CD4-positive, CD25-positive, alpha-beta regulatory T cell (primary cell): Measurements from ENCODE around the gene CNTNAP2. TPM values are rescaled to one million over a fixed set of nuclear protein-coding genes. Genes with fewer than 3 reads are reported as not detected.

Experiments
- ATAC-seq, 2 donors: fragments of 150-1000 bp; cut with Tn5 transposase; one replicate each; pipeline ENCODE4 v1.10.0; 2021; ENCODE audit warnings: low read depth in 2 of 2, moderate number of reproducible peaks in 2 of 2, moderate library complexity in 1 of 2
- DNase-seq, 3 donors: peaks; one replicate each; pipeline versions ENCODE4 v3.0.0 to v3.0.0-alpha.2; 2012 to 2022; ENCODE audit warnings: mixed read lengths in 1 of 3
- H3K27ac ChIP-seq: one replicate; pipeline ENCODE4 v1.7.0; 2013; ENCODE audit warnings: mild to moderate bottlenecking, low read length; ENCODE audit not compliant: insufficient read depth, poor library complexity, severe bottlenecking
- H3K27me3 ChIP-seq: one replicate; pipeline ENCODE4 v1.7.0; 2013; ENCODE audit warnings: low read length; ENCODE audit not compliant: control insufficient read depth, insufficient read depth
- H3K36me3 ChIP-seq: one replicate; pipeline ENCODE4 v1.7.0; 2013; ENCODE audit warnings: mild to moderate bottlenecking, low read length, moderate library complexity; ENCODE audit not compliant: control insufficient read depth, insufficient read depth
- H3K4me1 ChIP-seq: 2 replicates; pipeline ENCODE4 v1.7.0; 2013; ENCODE audit warnings: mild to moderate bottlenecking, low read length; ENCODE audit not compliant: insufficient read depth, control insufficient read depth, poor library complexity, severe bottlenecking
- H3K4me3 ChIP-seq: one replicate; pipeline ENCODE4 v1.7.0; 2013; ENCODE audit warnings: low read depth, mild to moderate bottlenecking, low read length, moderate library complexity
- H3K9me3 ChIP-seq, 2 experiments: 1 replicate in 1 of 2; 2 replicates in 1 of 2; pipeline ENCODE4 v1.7.0; 2013; ENCODE audit warnings: low read length in 2 of 2, mild to moderate bottlenecking in 1 of 2, moderate library complexity in 1 of 2; ENCODE audit not compliant: control insufficient read depth in 2 of 2
- H3K27ac Mint-ChIP-seq, 3 donors: one replicate each; pipeline ENCODE4 v1.8.0; 2020 to 2022; ENCODE audit warnings: mild to moderate bottlenecking in 3 of 3, mixed read lengths in 3 of 3, moderate library complexity in 2 of 3
- H3K27me3 Mint-ChIP-seq: one replicate; pipeline ENCODE4 v1.8.0; 2022; ENCODE audit warnings: mild to moderate bottlenecking, mixed read lengths
- H3K36me3 Mint-ChIP-seq: one replicate; pipeline ENCODE4 v1.8.0; 2020; ENCODE audit warnings: mixed read lengths
- H3K4me1 Mint-ChIP-seq, 4 donors: one replicate each; pipeline ENCODE4 v1.8.0; 2020 to 2022; ENCODE audit warnings: mixed read lengths in 4 of 4, mild to moderate bottlenecking in 1 of 4
- H3K4me3 Mint-ChIP-seq, 4 donors: one replicate each; pipeline ENCODE4 v1.8.0; 2020 to 2022; ENCODE audit warnings: mild to moderate bottlenecking in 4 of 4, mixed read lengths in 4 of 4, moderate library complexity in 3 of 4
- H3K9me3 Mint-ChIP-seq, 7 donors: one replicate each; pipeline ENCODE4 v1.8.0; 2020 to 2022; ENCODE audit warnings: mixed read lengths in 7 of 7, mild to moderate bottlenecking in 3 of 7, moderate library complexity in 2 of 7
- polyA plus RNA-seq, 4 donors: library from polyadenylated mRNA; unstranded; fragments of 300-500 nt; fragmentation: Illumina TruSeq; gene quantifications; one replicate each; pipeline ENCODE4 v1.2.3, GENCODE V29; 2021
- total RNA-seq: library from RNA; stranded (reverse); gene quantifications from one replicate; pipeline ENCODE4 v1.2.3, GENCODE V29; 2022

The CNTNAP2 gene
- total and polyA plus RNA-seq, 5 donors from 2014 or later = 0.02 to 0.15 TPM; not detected in 3

DNA sequence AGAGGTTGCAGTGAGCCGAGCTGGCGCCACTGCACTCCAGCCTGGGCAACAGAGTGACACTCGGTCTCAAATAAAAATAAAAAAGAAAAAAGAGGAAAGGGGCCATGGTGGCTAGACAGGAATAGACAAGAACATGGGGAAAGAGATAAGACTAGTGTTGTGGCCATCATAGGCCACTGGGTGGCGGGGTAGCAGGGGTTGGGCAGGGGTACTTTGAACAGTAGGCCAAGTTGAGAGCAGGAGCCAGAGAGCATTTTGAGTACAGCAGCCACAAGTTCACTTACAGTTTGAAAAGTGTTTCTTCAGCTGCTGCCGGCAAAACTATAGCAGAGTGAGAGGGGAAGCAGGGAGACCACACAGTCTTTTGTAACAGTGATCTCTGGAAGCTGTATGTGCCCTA, 656.0 kb downstream of the CNTNAP2 start:
- Mint-ChIP-seq H3K27me3 (no peaks in the 10 kb centered on the region), H3K27ac (no peak overlapping the region), H3K4me3 (no peak overlapping the region), H3K9me3 (peaks cover 0 to 24% (median 6%) of the 10 kb centered on the region in 7 donors), H3K4me1 (no peaks in the 10 kb centered on the region), H3K36me3 (no peaks in the 10 kb centered on the region)
- H3K36me3 ChIP-seq = no peaks in the 10 kb centered on the region
- no peaks in the 10 kb centered on the region for H3K27me3 ChIP-seq
- no peaks in the 10 kb centered on the region for H3K9me3 ChIP-seq
- no peak overlapping the region for H3K4me3 ChIP-seq
- ATAC-seq = no peak
- H3K27ac ChIP-seq = no peak overlapping the region
- DNase-seq = no peak
- no peaks in the 10 kb centered on the region for H3K4me1 ChIP-seq

GRCh38 chr7:146773506-146773905, 656.9 kb downstream of the CNTNAP2 start:
- no peaks in the 10 kb centered on the region for H3K4me1 Mint-ChIP-seq
- ATAC-seq = no peak

DNA sequence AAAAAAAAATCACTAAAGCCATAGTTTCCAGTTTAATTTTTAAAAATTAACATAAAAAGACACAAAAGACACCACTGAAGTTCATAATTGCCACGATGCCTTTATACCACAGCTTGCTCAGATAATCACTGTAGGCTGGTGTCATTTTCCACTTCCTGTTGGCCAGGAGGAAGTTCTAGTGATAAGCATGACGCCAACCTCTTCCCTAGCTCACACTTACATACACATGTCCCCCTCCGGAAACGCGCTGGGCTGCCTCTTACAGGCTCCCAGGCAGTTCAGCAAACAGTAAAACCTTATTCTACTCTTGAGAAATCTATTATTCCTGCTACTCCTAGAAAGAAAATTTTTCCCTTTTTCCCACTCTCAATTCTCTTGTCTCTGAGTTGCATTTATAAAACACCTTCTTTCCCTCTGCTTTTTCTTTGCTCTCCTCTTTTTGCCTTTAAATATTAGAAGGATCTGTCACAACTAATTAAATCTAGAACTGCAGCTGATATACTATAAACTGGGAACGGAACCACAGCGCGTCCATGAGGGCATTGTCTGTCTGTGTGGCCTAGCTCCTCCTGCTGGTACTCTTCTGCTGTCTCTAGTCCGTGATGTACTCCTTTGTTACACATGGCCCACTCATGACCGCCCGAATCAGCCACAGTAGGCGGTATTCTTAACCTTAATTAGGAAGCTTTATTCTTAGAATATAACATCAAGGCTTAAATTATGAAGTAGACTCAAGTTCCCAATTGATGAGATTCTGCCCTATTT, 664.9 kb downstream of the CNTNAP2 start:
- H3K27me3 ChIP-seq = no peaks in the 10 kb centered on the region
- H3K4me1 ChIP-seq = no peaks in the 10 kb centered on the region
- H3K36me3 Mint-ChIP-seq = no peaks in the 10 kb centered on the region
- no peaks in the 10 kb centered on the region for H3K4me1 Mint-ChIP-seq
- H3K9me3 ChIP-seq = peaks cover 2 to 5% of the 10 kb centered on the region in 2 experiments
- no peaks in the 10 kb centered on the region for H3K36me3 ChIP-seq
- H3K27me3 Mint-ChIP-seq = no peaks in the 10 kb centered on the region
- no peak overlapping the region for H3K27ac Mint-ChIP-seq
- H3K4me3 Mint-ChIP-seq = no peak overlapping the region
- H3K9me3 Mint-ChIP-seq = peaks cover 2 to 18% (median 7%) of the 10 kb centered on the region in 7 donors
- DNase-seq (no peak), ATAC-seq (no peak)
- H3K27ac ChIP-seq = no peak overlapping the region
- H3K4me3 ChIP-seq = no peak overlapping the region

More at GRCh38 chr7:146773506-146773905, 656.9 kb downstream of the CNTNAP2 start:
- H3K4me3 Mint-ChIP-seq = no peak overlapping the region
- H3K9me3 ChIP-seq = peaks cover 0 to 1% of the 10 kb centered on the region in 2 experiments
- no peak for DNase-seq
- no peak overlapping the region for H3K4me3 ChIP-seq
- no peaks in the 10 kb centered on the region for H3K27me3 Mint-ChIP-seq
- no peaks in the 10 kb centered on the region for H3K36me3 ChIP-seq
- H3K36me3 Mint-ChIP-seq = no peaks in the 10 kb centered on the region
- H3K27me3 ChIP-seq = no peaks in the 10 kb centered on the region
- H3K4me1 ChIP-seq = no peaks in the 10 kb centered on the region
- H3K27ac ChIP-seq = no peak overlapping the region
- H3K9me3 Mint-ChIP-seq = peaks cover 0 to 27% (median 6%) of the 10 kb centered on the region in 7 donors
- H3K27ac Mint-ChIP-seq = no peak overlapping the region

DNA sequence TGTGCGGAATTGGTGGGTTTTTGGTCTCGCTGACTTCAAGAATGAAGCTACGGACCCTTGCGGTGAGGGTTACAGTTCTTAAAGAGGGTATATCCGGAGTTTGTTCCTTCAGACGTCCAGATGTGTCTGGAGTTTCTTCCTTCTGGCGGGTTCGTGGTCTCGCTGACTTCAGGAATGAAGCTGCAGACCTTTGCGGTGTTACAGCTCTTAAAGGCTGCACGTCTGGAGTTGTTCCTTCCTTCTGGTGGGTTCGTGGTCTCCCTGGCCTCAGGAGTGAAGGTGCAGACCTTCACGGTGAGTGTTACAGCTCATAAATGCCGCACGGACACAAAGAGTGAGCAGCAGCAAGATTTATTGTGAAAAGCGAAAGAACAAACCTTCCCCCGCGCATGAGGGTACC, 670.7 kb downstream of the CNTNAP2 start:
- Histone ChIP-seq H3K36me3 (no peaks in the 10 kb centered on the region), H3K9me3 (peaks cover 2 to 11% of the 10 kb centered on the region in 2 experiments), H3K4me1 (no peaks in the 10 kb centered on the region), H3K27ac (no peak overlapping the region), H3K27me3 (no peaks in the 10 kb centered on the region), H3K4me3 (no peak overlapping the region)
- no peak overlapping the region for H3K27ac Mint-ChIP-seq
- no peaks in the 10 kb centered on the region for H3K27me3 Mint-ChIP-seq
- no peak overlapping the region for H3K4me3 Mint-ChIP-seq
- H3K4me1 Mint-ChIP-seq = no peaks in the 10 kb centered on the region
- DNase-seq (no peak), ATAC-seq (no peak)
- H3K9me3 Mint-ChIP-seq = peaks cover 2 to 12% (median 8%) of the 10 kb centered on the region in 7 donors
- no peaks in the 10 kb centered on the region for H3K36me3 Mint-ChIP-seq

- Mint-ChIP-seq H3K4me3 (no peak overlapping the region), H3K36me3 (no peaks in the 10 kb centered on the region), H3K27me3 (no peaks in the 10 kb centered on the region), H3K9me3 (peaks cover 2 to 12% (median 8%) of the 10 kb centered on the region in 7 donors), H3K4me1 (no peaks in the 10 kb centered on the region), H3K27ac (no peak overlapping the region)
- Histone ChIP-seq H3K27ac (no peak overlapping the region), H3K36me3 (no peaks in the 10 kb centered on the region), H3K4me1 (no peaks in the 10 kb centered on the region), H3K9me3 (peaks cover 2 to 7% of the 10 kb centered on the region in 2 experiments), H3K27me3 (no peaks in the 10 kb centered on the region), H3K4me3 (no peak overlapping the region)
- DNase-seq (no peak), ATAC-seq (no peak)
Observed at GRCh38 chr7:146788008-146788407, 671.4 kb downstream of the CNTNAP2 start.

- Histone ChIP-seq H3K27ac (no peak overlapping the region), H3K36me3 (no peaks in the 10 kb centered on the region), H3K9me3 (peaks cover 6 to 13% of the 10 kb centered on the region in 2 experiments), H3K27me3 (no peaks in the 10 kb centered on the region), H3K4me3 (no peak overlapping the region), H3K4me1 (no peaks in the 10 kb centered on the region)
- peaks cover 2 to 31% (median 9%) of the 10 kb centered on the region in 7 donors for H3K9me3 Mint-ChIP-seq
- H3K27me3 Mint-ChIP-seq = no peaks in the 10 kb centered on the region
- no peak overlapping the region for H3K4me3 Mint-ChIP-seq
- H3K36me3 Mint-ChIP-seq = no peaks in the 10 kb centered on the region
- DNase-seq = no peak
- H3K4me1 Mint-ChIP-seq = no peaks in the 10 kb centered on the region
- H3K27ac Mint-ChIP-seq = no peak overlapping the region
- no peak for ATAC-seq
Observed at GRCh38 chr7:146791344-146792285, 675.0 kb downstream of the CNTNAP2 start.

DNA sequence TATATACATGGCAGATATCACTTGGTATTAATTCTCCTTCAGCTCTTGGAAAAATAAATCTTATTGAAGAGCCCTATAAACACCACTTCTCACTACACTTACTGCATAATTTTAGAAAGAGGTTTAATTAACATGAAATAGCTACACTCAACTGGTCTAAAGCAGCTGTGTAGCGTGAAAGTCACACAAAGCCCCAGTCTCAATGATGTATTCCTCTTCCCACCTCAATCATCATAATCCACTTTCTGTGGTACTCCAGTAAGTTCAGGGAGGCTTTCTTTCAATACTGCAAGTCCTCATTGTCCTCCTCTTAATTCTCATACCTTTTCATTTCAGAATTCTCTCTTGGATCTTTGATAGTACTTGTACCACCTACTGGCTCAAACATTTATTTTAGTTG, 688.0 kb downstream of the CNTNAP2 start:
- Mint-ChIP-seq H3K27me3 (no peaks in the 10 kb centered on the region), H3K36me3 (no peaks in the 10 kb centered on the region), H3K4me3 (no peak overlapping the region), H3K9me3 (peaks cover 0 to 23% (median 5%) of the 10 kb centered on the region in 7 donors), H3K4me1 (no peaks in the 10 kb centered on the region), H3K27ac (no peak overlapping the region)
- Histone ChIP-seq H3K27me3 (no peaks in the 10 kb centered on the region), H3K4me1 (no peaks in the 10 kb centered on the region), H3K9me3 (peaks cover 0 to 2% of the 10 kb centered on the region in 2 experiments), H3K4me3 (no peak overlapping the region), H3K36me3 (no peaks in the 10 kb centered on the region), H3K27ac (no peak overlapping the region)
- no peak for ATAC-seq
- no peak for DNase-seq
